Colonic mucosa (tissue), 4 donors: ENCODE results near the gene HIPK3. TPM values are rescaled to one million over a fixed set of nuclear protein-coding genes. Genes with fewer than 3 reads are reported as not detected.

Experiments used
- DNase-seq: peaks from one replicate; pipeline ENCODE4 v3.0.0-alpha.2; 2020
- H3K27ac ChIP-seq: fragments of 200-600 bp; one replicate; pipeline ENCODE4 v1.8.0; 2021
- H3K27me3 ChIP-seq: fragments of 200-600 bp; one replicate; pipeline ENCODE4 v1.8.0; 2021
- H3K36me3 ChIP-seq: fragments of 200-600 bp; one replicate; pipeline ENCODE4 v1.8.0; 2021
- H3K4me1 ChIP-seq: fragments of 200-600 bp; one replicate; pipeline ENCODE4 v1.8.0; 2021; ENCODE audit warnings: mild to moderate bottlenecking
- H3K4me3 ChIP-seq: fragments of 200-600 bp; one replicate; pipeline ENCODE4 v1.8.0; 2021
- H3K9ac ChIP-seq, 2 donors: one replicate each; pipeline ENCODE4 v1.7.0; 2013; ENCODE audit warnings: control low read depth in 2 of 2, low read depth in 2 of 2, low read length in 2 of 2
- H3K9me3 ChIP-seq: fragments of 200-600 bp; one replicate; pipeline ENCODE4 v1.8.0; 2021
- CTCF ChIP-seq: fragments of 200-600 bp; IDR thresholded peaks from one replicate; pipeline ENCODE4 v1.8.0; 2022; ENCODE audit warnings: antibody characterized with exemption, mild to moderate bottlenecking
- intact Hi-C: fragments of 100-400 bp; cut with DNase I; formaldehyde crosslinking; loops from one replicate; pipeline ENCODE4 v1.14.1; 2022
- total RNA-seq, 2 donors: library from RNA; stranded (reverse); fragmentation: NEBNext Ultra II Directional in 1 of 2; extraction: Animal tissue kit (Norgen Biotek cat#: 25700) in 1 of 2; gene quantifications; one replicate each; pipeline ENCODE4 v1.2.1, GENCODE V29; 2021
- donor health status: healthy.
- donor health status: DM: no; HTN: no; CAD: no.
- donor health status: DM: no; HTN: no; CAD: no.

HIPK3 gene
- total RNA-seq, 2 donors from 2014 or later, result 48.1 to 96.3 TPM

GRCh38 chr11:33388793-33389525, 131.8 kb downstream of the HIPK3 start:
- Histone ChIP-seq H3K9me3 (no peaks in the 10 kb centered on the region), H3K36me3 (no peaks in the 10 kb centered on the region), H3K9ac (no peak overlapping the region), H3K27me3 (no peaks in the 10 kb centered on the region), H3K4me3 (no peak overlapping the region), H3K27ac (no peak overlapping the region), H3K4me1 (no peaks in the 10 kb centered on the region)
- TF ChIP-seq CTCF, result no peak
- DNase-seq, result no peak
- intact Hi-C loops, result no loop called here

- intact Hi-C loops, result no loop called here
- no peak overlapping the region for H3K4me3 ChIP-seq
Observed at GRCh38 chr11:33389635-33390034, 132.5 kb downstream of the HIPK3 start.

GRCh38 chr11:33390944-33391892, 134.0 kb downstream of the HIPK3 start:
- Histone ChIP-seq H3K27ac (no peak overlapping the region), H3K4me1 (no peaks in the 10 kb centered on the region), H3K9me3 (no peaks in the 10 kb centered on the region), H3K4me3 (no peak overlapping the region), H3K36me3 (no peaks in the 10 kb centered on the region), H3K9ac (no peak overlapping the region), H3K27me3 (no peaks in the 10 kb centered on the region)
- DNase-seq, result no peak
- intact Hi-C loops, result no loop called here
- no peak for TF ChIP-seq CTCF

More at GRCh38 chr11:33389635-33390034, 132.5 kb downstream of the HIPK3 start:
- Histone ChIP-seq H3K4me1 (no peaks in the 10 kb centered on the region), H3K36me3 (no peaks in the 10 kb centered on the region), H3K9ac (no peak overlapping the region), H3K27me3 (no peaks in the 10 kb centered on the region), H3K27ac (no peak overlapping the region), H3K9me3 (no peaks in the 10 kb centered on the region)
- DNase-seq, result no peak
- TF ChIP-seq CTCF, result no peak

GRCh38 chr11:33391893-33392251, 134.7 kb downstream of the HIPK3 start:
- Histone ChIP-seq H3K9ac (no peak overlapping the region), H3K4me1 (no peaks in the 10 kb centered on the region), H3K4me3 (no peak overlapping the region), H3K36me3 (no peaks in the 10 kb centered on the region), H3K9me3 (no peaks in the 10 kb centered on the region), H3K27me3 (no peaks in the 10 kb centered on the region), H3K27ac (no peak overlapping the region)
- intact Hi-C loops, result no loop called here
- TF ChIP-seq CTCF, result no peak
- DNase-seq, result no peak

GRCh38 chr11:33394431-33395109, 137.4 kb downstream of the HIPK3 start:
- Histone ChIP-seq H3K9ac (no peak overlapping the region), H3K4me1 (no peaks in the 10 kb centered on the region), H3K9me3 (no peaks in the 10 kb centered on the region), H3K36me3 (no peaks in the 10 kb centered on the region), H3K4me3 (no peak overlapping the region), H3K27me3 (no peaks in the 10 kb centered on the region), H3K27ac (no peak overlapping the region)
- TF ChIP-seq CTCF, result no peak
- intact Hi-C loops, result no loop called here
- DNase-seq, result no peak
